HepG2 (cell line): Measurements from ENCODE around the gene SLC25A22. TPM values are rescaled to one million over a fixed set of nuclear protein-coding genes. Genes with fewer than 3 reads are reported as not detected.

Experiments used
- DPF2 ChIP-seq: sonication (generic); formaldehyde crosslinking; IDR thresholded peaks from 2 replicates; pipeline ENCODE4 v1.4.0; 2020; ENCODE audit warnings: mild to moderate bottlenecking, low read depth, missing genetic modification reagents, borderline replicate concordance
- KLF6 ChIP-seq: IDR thresholded peaks from 2 replicates; pipeline ENCODE4 v1.8.0; 2016; ENCODE audit warnings: missing biosample characterization, missing genetic modification reagents
- PAF1 ChIP-seq: IDR thresholded peaks from 2 replicates; pipeline ENCODE4 v1.6.1; 2016; ENCODE audit warnings: missing genetic modification reagents, missing compliant biosample characterization
- RORA ChIP-seq: sonication (generic); formaldehyde crosslinking; IDR thresholded peaks from 2 replicates; pipeline ENCODE4 v1.5.0; 2020; ENCODE audit warnings: mild to moderate bottlenecking, missing genetic modification reagents, moderate library complexity
- SKI ChIP-seq: fragments of 450-650 bp; IDR thresholded peaks from one replicate; pipeline ENCODE4 v1.6.1; 2018; ENCODE audit warnings: mild to moderate bottlenecking; ENCODE audit not compliant: partially characterized antibody
- TARDBP ChIP-seq: sonication (generic); formaldehyde crosslinking; IDR thresholded peaks from 2 replicates; pipeline ENCODE4 v1.8.0; 2022; ENCODE audit warnings: mild to moderate bottlenecking, missing genetic modification reagents
- ZNF24 ChIP-seq: fragments of 450-650 bp; IDR thresholded peaks from 2 replicates; pipeline ENCODE4 v1.6.1; 2017; ENCODE audit warnings: antibody characterized with exemption, mild to moderate bottlenecking
- ZNF350 ChIP-seq: sonication (generic); formaldehyde crosslinking; IDR thresholded peaks from 2 replicates; pipeline ENCODE4 v1.4.0; 2020; ENCODE audit warnings: mild to moderate bottlenecking, low read depth, missing genetic modification reagents, borderline replicate concordance
- ZNF431 ChIP-seq: sonication (generic); formaldehyde crosslinking; IDR thresholded peaks from 2 replicates; pipeline ENCODE4 v1.9.0; 2022; ENCODE audit warnings: missing genetic modification reagents, low read depth, mild to moderate bottlenecking, borderline replicate concordance
- ZNF567 ChIP-seq: sonication (generic); formaldehyde crosslinking; IDR thresholded peaks from 2 replicates; pipeline ENCODE4 v1.8.1; 2023; ENCODE audit warnings: mild to moderate bottlenecking, missing genetic modification reagents, borderline replicate concordance
- ZNF670 ChIP-seq: sonication (generic); formaldehyde crosslinking; IDR thresholded peaks from 2 replicates; pipeline ENCODE4 v1.8.0; 2022; ENCODE audit warnings: mild to moderate bottlenecking, missing genetic modification reagents, borderline replicate concordance
- ZNF672 ChIP-seq: sonication (generic); formaldehyde crosslinking; IDR thresholded peaks from 2 replicates; pipeline ENCODE4 v1.8.1; 2022; ENCODE audit warnings: missing genetic modification reagents
- ZSCAN31 ChIP-seq: sonication (generic); formaldehyde crosslinking; IDR thresholded peaks from 2 replicates; pipeline ENCODE4 v1.5.0; 2020; ENCODE audit warnings: low read depth, mild to moderate bottlenecking, missing genetic modification reagents
- ZZZ3 ChIP-seq: sonication (generic); formaldehyde crosslinking; IDR thresholded peaks from 2 replicates; pipeline ENCODE4 v1.4.0; 2020; ENCODE audit warnings: missing genetic modification reagents, mild to moderate bottlenecking, borderline replicate concordance
- polyA plus RNA-seq, 8 experiments: library from polyadenylated mRNA; depleted of rRNA in 3 of 8; stranded (reverse) in 7 of 8; unstranded in 1 of 8; fragments of >200 nt; fragmentation: Illumina TruSeq in 4 of 8; extraction: Trizol in 4 of 8; gene quantifications; 2 replicates each; pipeline versions ENCODE4 v1.2.1 to v1.2.3, GENCODE V29; 2011 to 2016; ENCODE audit warnings: low read depth in 4 of 8, missing spikeins in 1 of 8, mixed read lengths in 1 of 8; ENCODE audit not compliant: insufficient read depth in 1 of 8
- total RNA-seq, 5 experiments: library from RNA; depleted of rRNA; stranded (reverse); fragments of >200 nt; fragmentation: Illumina TruSeq; extraction: Trizol; gene quantifications; 2 replicates each; pipeline ENCODE4 v1.2.3, GENCODE V29; 2016; ENCODE audit warnings: low read depth in 1 of 5
- TF ChIP-seq, protein P1 (sequence below): IDR thresholded peaks from 2 replicates; pipeline ENCODE4 v1.6.1; 2016; ENCODE audit warnings: missing biosample characterization, missing genetic modification reagents, low read depth
- TF ChIP-seq, protein P2 (sequence below): sonication (generic); formaldehyde crosslinking; IDR thresholded peaks from 2 replicates; pipeline ENCODE4 v1.5.0; 2020; ENCODE audit warnings: mild to moderate bottlenecking, missing genetic modification reagents
- TF ChIP-seq, protein P3 (sequence below): sonication (generic); formaldehyde crosslinking; IDR thresholded peaks from 2 replicates; pipeline ENCODE4 v1.8.1; 2023; ENCODE audit warnings: mild to moderate bottlenecking, inconsistent platforms, moderate library complexity, missing genetic modification reagents, borderline replicate concordance
- TF ChIP-seq, protein P4 (sequence below): sonication (generic); formaldehyde crosslinking; IDR thresholded peaks from 2 replicates; pipeline ENCODE4 v1.8.0; 2022; ENCODE audit warnings: missing genetic modification reagents, mild to moderate bottlenecking, borderline replicate concordance
- TF ChIP-seq, protein P5 (sequence below): sonication (generic); formaldehyde crosslinking; IDR thresholded peaks from 2 replicates; pipeline ENCODE4 v1.4.0; 2020; ENCODE audit warnings: missing genetic modification reagents

SLC25A22 gene
- total and polyA plus RNA-seq, 2 of the 13 experiments (the other 11 are each of a cell fraction or from before 2014, with no cell fraction given), result 12.4 to 19.2 TPM

DNA sequence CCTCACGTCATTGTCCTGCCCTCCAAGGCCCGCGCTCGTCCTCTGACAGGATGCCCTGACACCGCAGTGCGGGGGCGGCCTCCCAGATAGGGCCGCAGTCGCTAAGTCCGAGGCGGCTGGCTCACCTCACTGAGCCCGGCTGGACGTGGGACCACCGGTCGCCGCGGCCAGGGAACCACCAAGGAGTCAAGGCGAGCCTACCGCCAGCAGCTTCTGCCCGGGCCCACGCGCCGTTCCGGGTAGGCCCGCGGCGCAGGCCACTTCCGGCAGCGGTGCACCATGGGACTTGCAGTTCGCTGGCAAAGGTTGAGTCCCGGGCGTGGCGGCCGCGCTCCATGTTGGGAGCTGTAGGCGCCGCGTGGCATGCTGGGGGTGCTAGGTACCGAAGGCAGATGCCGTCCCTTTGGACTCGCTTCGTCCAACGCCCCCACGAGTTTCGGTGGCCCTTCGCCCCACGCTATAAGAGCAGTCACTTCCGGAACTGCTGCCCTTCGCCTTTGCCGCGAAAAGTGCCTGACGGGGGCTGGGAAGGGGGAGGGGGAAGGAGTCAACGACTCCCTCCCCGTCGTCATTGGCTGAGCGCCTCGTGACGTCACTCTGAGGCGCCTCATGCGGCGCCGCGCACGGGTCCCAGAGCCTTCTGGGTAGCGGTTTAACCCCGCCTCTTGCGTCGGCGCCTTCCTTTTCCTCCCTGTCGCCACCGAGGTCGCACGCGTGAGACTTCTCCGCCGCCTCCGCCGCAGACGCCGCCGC is 11.4 kb upstream of the SLC25A22 start, which contains the start of gene RPLP2 (continued):
- TF ChIP-seq ZNF670 (CRISPR knock-in tag) (peak; percentile 94; the same call in 1 of the 2 replicates), ZNF350 (CRISPR knock-in tag) (peak; percentile 98), ZNF672 (CRISPR knock-in tag) (no peak), ZZZ3 (CRISPR knock-in tag) (peak; percentile 93; the same call in 1 of the 2 replicates), TARDBP (peak; percentile 88), PAF1 (CRISPR knock-in tag) (no peak), ZSCAN31 (CRISPR knock-in tag) (peak; percentile 15; the same call in 1 of the 2 replicates), DPF2 (CRISPR knock-in tag) (no peak), ZNF24 (no peak), SKI (peak; percentile 34), ZNF431 (CRISPR knock-in tag) (peak; percentile 63; the same call in 1 of the 2 replicates), RORA (CRISPR knock-in tag) (no peak), KLF6 (CRISPR knock-in tag) (peak; percentile 64), ZNF567 (CRISPR knock-in tag) (no peak)
- TF ChIP-seq, protein P1, sequence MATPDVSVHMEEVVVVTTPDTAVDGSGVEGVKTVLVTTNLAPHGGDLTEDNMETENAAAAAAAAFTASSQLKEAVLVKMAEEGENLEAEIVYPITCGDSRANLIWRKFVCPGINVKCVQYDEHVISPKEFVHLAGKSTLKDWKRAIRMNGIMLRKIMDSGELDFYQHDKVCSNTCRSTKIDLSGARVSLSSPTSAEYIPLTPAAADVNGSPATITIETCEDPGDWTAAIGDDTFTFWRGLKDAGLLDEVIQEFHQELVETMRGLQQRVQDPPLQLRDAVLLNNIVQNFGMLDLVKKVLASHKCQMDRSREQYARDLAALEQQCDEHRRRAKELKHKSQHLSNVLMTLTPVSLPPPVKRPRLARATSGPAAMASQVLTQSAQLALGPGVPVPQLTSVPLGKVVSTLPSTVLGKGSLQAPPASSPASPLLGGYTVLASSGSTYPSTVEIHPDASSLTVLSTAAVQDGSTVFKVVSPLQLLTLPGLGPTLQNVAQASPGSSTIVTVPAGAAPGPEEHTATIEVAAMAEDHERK (CRISPR knock-in tag), result peak; percentile 87
- TF ChIP-seq, protein P2, sequence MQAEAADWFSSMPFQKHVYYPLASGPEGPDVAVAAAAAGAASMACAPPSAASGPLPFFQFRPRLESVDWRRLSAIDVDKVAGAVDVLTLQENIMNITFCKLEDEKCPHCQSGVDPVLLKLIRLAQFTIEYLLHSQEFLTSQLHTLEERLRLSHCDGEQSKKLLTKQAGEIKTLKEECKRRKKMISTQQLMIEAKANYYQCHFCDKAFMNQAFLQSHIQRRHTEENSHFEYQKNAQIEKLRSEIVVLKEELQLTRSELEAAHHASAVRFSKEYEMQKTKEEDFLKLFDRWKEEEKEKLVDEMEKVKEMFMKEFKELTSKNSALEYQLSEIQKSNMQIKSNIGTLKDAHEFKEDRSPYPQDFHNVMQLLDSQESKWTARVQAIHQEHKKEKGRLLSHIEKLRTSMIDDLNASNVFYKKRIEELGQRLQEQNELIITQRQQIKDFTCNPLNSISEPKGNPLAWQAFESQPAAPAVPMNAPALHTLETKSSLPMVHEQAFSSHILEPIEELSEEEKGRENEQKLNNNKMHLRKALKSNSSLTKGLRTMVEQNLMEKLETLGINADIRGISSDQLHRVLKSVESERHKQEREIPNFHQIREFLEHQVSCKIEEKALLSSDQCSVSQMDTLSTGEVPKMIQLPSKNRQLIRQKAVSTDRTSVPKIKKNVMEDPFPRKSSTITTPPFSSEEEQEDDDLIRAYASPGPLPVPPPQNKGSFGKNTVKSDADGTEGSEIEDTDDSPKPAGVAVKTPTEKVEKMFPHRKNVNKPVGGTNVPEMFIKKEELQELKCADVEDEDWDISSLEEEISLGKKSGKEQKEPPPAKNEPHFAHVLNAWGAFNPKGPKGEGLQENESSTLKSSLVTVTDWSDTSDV, result no peak; the same call in none of the 2 replicates
- TF ChIP-seq, protein P3, sequence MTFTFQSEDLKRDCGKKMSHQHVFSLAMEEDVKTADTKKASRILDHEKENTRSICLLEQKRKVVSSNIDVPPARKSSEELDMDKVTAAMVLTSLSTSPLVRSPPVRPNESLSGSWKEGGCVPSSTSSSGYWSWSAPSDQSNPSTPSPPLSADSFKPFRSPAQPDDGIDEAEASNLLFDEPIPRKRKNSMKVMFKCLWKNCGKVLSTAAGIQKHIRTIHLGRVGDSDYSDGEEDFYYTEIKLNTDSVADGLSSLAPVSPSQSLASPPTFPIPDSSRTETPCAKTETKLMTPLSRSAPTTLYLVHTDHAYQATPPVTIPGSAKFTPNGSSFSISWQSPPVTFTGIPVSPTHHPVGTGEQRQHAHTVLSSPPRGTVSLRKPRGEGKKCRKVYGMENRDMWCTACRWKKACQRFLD, result peak; percentile 25; the same call in 1 of the 2 replicates
- TF ChIP-seq, protein P4, sequence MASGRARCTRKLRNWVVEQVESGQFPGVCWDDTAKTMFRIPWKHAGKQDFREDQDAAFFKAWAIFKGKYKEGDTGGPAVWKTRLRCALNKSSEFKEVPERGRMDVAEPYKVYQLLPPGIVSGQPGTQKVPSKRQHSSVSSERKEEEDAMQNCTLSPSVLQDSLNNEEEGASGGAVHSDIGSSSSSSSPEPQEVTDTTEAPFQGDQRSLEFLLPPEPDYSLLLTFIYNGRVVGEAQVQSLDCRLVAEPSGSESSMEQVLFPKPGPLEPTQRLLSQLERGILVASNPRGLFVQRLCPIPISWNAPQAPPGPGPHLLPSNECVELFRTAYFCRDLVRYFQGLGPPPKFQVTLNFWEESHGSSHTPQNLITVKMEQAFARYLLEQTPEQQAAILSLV, result no peak; the same call in 1 of the 2 replicates
- TF ChIP-seq, protein P5, sequence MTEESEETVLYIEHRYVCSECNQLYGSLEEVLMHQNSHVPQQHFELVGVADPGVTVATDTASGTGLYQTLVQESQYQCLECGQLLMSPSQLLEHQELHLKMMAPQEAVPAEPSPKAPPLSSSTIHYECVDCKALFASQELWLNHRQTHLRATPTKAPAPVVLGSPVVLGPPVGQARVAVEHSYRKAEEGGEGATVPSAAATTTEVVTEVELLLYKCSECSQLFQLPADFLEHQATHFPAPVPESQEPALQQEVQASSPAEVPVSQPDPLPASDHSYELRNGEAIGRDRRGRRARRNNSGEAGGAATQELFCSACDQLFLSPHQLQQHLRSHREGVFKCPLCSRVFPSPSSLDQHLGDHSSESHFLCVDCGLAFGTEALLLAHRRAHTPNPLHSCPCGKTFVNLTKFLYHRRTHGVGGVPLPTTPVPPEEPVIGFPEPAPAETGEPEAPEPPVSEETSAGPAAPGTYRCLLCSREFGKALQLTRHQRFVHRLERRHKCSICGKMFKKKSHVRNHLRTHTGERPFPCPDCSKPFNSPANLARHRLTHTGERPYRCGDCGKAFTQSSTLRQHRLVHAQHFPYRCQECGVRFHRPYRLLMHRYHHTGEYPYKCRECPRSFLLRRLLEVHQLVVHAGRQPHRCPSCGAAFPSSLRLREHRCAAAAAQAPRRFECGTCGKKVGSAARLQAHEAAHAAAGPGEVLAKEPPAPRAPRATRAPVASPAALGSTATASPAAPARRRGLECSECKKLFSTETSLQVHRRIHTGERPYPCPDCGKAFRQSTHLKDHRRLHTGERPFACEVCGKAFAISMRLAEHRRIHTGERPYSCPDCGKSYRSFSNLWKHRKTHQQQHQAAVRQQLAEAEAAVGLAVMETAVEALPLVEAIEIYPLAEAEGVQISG, result peak; percentile 93
